Left colon (tissue), 2 donors: ENCODE measurements around the gene SCP2D1. TPM values are rescaled to one million over a fixed set of nuclear protein-coding genes. Genes with fewer than 3 reads are reported as not detected.

Experiments
- ATAC-seq: fragments of 200-7000 bp; cut with Tn5 transposase; one replicate; pipeline ENCODE4 v1.9.1; 2020; ENCODE audit warnings: mild to moderate bottlenecking, moderate library complexity
- DNase-seq, 2 donors: peaks; one replicate each; pipeline ENCODE4 v3.0.0-alpha.2; 2020
- intact Hi-C, 2 donors: fragments of 100-400 bp; cut with DNase I in 1 of 2; cut with micrococcal nuclease in 1 of 2; formaldehyde crosslinking; loops; one replicate each; pipeline versions ENCODE4 v1.11.2 to v1.14.0; 2022; cut with DNase I, micrococcal nuclease
- total RNA-seq, 2 donors: library from RNA; stranded (reverse); fragmentation: NEBNext Ultra II Directional; extraction: Animal tissue kit (Norgen Biotek cat#: 25700); gene quantifications; one replicate each; pipeline ENCODE4 v1.2.1, GENCODE V29; 2021
- donor health status: DM: no; HTN: no; CAD: no.
- donor health status: DM: yes; HTN: yes; CAD: no.

The SCP2D1 gene
- total RNA-seq, 2 donors from 2014 or later: not detected

DNA sequence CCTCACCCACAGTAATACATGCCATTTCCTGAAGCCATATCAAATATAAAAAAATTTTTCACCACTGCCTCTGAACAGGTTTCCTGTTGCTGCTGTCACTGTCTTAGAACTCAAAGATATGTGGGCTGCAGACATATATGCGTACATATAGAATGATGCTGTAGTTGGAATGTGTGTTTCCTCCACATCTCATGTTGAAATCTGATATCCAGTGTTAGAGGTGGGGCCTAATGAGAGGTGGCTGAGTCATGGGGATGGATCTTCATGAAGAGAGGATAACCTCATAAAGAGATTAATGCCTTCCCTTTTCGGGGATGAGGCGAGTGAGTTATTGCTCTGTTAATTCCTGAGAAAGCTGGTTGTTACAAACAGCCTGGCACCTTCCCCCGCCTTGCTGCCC, 7.7 kb upstream of the SCP2D1 start:
- ATAC-seq (no peak), DNase-seq (no peak)
- intact Hi-C loops: no loop called here

DNA sequence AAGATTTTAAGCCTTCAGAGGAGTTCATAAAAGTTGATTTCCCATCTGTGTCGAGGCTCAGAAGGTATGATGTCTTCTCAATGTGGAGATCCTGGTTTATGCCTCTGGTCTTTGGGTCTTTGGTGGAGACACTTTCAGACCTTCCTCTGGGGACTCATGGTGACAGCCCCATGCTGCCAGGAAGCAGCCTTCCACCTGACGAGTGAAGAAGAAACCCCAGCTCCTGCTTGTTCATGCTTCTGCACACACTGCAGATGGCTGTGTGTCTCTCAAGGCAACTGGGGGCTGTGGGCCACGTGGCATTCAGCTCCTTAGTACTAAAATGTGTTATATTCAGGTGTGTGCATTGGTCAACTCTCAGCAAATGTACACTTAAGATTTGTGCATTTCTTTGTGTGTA, 4.9 kb upstream of the SCP2D1 start:
- ATAC-seq (no peak), DNase-seq (no peak)
- intact Hi-C loops: no loop called here

DNA sequence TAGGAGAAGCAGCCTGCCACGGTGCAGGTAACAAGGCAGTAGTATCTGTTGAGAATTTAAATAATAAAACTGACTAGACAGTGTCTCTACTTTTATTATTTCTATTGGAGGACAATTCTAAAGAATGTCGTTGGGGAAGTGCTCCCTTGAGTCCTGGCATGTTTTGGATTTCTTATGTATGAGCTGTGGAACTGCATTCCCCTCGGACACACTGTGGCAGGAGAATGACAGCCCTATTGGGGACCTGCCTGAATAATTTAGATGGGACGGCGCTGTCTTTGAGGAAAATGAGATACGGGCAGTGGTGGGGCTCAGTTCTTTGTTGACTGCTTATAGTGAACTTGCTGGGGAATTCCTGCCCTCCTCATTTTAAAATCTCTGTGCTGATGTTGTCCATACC, 2.4 kb upstream of the SCP2D1 start:
- ATAC-seq (no peak), DNase-seq (no peak)
- intact Hi-C loops: no loop called here

DNA sequence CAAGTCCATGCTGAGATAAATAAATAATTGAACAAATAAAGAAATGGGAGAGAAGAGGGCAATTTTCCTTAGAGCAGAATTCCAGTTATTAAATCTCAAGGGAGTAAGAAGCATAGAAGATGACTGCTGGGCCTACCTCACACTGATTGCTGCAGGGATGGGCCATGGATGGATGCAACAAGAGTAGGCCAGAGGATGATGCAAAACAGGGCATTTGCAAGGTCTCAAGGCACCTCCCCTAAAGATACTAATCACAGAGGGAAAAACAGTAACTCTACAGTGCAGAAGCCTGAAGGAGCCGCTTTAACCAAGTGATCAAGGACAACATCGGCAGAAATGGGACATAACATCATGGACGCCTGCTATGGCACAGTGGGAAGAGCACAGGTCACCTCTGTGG, 1.7 kb upstream of the SCP2D1 start:
- no peak for DNase-seq
- intact Hi-C loops: no loop called here
- ATAC-seq: no peak

DNA sequence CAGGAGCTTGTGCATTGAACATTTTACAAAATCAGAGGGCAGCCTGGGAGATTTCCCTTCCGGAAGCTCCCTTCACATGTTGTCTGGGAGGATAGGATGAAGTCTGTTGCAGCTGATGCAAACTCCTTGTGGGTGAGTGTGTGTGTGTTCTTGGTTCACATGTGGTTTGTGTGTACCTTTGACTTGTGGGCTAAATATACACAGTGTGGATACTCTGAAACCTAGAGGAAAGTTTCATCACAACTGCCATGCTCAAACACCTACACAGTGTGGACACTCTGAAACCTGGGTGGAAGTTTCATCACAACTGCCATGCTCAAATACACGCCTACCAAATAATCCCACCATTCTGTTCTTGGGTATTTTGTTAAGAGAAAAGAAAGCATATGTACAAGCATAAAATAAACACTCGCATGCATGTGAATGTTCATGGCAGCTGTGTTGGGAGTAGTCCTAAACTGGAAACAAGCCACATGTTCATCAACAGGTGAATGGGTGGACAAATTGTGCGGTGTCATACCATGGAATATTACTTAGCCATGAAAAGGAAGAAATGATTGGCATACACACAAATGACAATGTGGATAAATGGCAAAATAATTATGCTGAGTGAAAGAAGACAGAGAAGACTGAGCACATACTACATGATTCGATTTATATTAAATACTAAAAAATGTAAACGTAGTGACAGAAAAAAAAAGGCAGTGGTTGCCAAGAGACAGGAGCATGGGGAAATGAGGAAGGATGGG, 1.8 kb downstream of the SCP2D1 start:
- DNase-seq (no peak), ATAC-seq (no peak)
- intact Hi-C loops: no loop called here

DNA sequence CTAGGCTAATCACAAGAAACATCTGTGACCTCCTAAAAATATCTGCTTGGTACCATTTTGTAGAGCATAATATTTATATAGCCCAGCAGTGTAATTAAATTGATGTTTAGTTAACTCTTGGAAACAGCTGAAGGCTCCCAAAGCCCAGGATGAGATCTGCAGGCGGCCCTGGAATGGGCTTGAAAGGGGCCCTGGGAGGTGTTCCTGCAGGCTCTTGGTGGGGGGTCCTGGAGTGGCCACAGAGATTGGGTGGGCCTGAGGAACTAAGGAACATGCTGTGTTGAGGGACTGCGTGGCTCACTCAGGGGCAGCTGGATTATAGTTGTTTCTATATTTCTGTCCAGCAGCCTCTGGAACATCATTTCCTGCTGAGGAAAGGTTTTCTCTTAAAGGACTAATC, 9.2 kb downstream of the SCP2D1 start:
- no peak for ATAC-seq
- DNase-seq: no peak
- intact Hi-C loops: no loop called here

DNA sequence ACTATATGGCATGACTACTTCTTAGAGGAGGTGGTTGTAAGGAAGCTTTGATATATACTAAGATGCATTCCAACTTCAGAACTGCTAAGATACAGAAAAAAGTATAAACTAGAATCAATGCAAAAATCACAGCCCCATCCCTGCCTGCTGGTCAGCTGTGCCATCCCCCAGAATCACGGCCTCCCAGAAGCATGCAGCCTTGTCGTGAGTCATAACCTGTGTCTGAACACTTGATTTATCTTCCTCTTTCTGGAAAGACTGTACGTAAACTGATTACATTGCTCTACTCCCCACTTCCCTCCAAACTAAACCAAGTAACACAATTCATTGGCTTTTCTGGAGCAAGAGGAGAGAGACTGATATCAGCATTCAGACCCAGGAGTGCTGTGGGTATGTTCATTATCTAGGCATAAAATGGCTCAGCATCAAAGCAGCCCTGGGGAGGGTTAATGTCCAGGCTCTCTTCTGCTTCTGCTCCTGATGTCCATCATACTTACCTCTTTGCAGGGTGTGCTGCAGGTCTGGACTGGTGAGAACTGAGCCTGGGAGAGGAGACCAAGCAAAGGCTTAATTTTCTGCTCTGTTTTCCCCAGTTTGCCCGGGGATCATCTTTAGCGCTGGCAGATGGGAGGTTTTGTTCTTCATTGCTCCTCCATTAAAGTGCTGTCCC, 18.4 kb downstream of the SCP2D1 start:
- no peak for ATAC-seq
- intact Hi-C loops: no loop called here
- DNase-seq: no peak

DNA sequence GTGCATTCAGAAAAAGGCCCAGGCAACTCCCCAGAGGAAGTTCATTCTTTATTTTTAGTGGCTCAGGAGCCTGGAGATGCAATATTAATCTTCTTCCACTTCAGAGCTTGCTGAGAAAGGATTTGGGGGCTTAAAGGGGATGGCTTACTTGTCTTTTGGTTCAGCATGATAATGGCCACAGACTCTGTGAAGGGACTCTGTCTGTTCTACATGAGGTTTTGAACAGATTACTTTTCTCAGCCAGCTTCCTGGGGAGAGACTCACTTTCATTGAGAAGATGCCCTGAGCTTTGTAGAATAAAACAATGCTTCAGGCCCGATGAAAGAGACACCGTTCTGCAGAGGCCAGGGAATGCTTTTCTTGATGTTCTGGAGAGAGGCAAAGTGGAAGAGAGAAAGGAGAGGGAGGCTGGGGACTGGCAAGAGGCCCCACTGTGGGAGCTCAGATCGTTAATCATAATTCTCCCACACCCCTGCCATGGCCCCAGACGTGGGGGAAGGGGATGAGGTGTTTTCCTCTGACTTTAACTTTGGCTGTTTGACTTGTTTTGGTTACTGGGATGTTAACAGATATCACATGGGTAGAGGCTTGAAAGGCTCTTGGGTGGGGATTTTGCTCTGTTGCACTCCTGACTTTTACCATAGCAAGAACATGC, 19.1 kb downstream of the SCP2D1 start:
- ATAC-seq (no peak), DNase-seq (no peak)

DNA sequence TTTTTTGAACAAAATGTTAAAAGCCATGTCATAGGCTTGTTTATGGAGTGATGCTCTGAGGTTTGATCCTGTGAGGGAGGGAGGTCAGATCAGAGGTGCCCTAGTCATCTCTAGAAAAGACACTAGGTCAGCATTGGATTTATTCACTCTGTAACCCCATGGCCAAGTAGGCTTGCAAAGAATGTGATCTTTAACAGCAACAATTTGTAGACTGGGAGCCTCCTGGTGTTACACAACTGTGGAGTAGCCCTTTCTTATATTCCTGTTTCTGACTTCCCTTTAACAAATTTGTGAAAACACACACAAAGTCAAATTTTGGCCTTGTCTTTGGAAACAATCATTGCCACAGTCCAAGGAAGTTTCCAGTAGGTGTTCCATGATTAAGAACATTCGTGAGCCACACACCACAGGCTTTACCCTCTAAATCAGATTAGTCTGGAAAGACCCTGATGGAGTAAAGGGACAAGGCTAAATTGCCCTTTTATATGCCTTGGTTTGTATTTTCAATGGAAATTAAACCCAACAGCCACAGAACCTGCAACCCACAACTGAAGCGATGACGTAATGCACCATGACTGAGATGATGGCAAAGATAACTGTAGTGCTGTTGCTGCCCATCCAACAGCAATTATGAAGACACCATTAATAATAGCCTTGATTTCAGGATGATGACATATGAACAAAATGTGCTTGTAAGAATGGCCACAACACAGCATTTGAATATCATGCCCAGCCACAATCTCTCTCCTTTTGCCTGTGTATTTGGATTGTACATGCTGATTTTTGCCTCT, 22.1 kb downstream of the SCP2D1 start:
- ATAC-seq (no peak), DNase-seq (no peak)
- intact Hi-C loops: no loop called here

More for the DNA sequence above, 19.1 kb downstream of the SCP2D1 start:
- intact Hi-C loops: no loop called here

DNA sequence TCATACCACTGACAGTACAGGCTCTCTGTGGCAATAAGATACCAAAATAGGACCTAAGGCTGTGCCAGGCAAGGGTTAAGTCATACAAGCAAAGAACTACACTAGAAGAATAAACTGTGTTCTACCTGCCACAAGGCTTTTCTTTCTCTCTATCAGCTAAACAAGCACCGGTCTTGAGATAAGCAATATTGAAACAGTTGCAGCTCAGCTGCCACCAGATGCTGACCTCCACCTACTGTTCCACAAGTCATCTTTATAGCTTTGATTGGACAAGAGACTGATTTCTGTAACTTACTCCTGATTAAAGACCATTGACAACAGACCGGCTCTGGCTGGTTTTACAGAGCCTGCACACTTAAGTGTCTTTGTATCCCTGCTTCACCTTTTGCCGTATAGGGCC, 24.1 kb downstream of the SCP2D1 start:
- DNase-seq (no peak), ATAC-seq (peak; percentile 37)
- intact Hi-C loops: no loop called here

DNA sequence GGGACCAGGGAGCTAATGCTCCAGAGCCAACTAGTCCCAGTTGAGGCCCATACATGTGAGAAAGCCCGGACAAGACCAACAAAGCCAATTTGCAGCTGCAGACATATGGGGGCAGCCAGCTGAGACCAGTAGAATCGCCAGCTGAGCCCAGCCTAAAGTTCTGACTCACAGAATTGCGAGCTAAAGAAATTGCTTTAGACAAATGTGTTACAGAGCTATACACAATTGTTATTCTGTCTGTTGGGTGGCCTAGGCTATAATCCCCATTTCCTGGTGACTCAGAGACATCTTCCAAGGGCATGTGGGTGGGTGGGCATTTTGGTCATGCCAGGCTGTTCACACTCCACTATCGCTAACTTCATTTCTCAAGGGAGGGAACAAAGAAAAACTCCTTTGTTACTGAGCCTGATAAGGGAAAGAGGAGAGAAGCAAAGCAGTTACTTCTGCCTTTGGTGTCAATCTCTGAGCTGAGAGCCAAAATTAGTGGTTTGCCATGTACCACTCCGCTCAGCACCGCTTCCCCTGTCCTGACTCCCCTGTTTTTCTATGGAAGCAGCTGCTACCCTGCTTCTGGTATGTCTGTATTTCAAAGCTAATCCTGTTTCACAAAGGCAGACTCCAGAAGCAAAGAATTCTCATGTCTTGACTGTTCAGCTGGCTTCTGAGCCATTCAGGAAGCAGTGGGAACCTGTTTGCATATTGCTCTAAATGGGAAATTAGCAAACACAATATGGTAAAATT, 26.1 kb downstream of the SCP2D1 start:
- ATAC-seq (no peak), DNase-seq (no peak)
- intact Hi-C loops: no loop called here

DNA sequence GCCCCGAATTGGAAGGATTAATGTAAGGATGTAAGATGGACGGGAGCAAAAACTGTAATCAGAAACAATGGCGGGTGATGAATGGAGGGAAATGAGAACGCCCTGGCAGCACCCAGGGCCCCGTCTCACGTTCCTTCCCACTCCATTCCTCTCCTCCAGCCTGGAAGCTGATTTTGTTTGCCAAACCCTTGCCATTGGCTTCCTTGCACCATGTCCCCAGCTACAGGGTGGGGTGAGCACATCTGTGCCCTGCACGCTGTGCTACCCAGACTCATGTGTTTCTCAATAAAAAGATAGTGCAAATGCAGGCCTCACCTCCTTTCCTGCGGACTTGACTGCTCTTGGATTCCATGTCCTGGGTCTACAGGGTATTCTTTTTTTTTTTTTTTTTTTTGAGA, 26.7 kb downstream of the SCP2D1 start:
- no peak for DNase-seq
- intact Hi-C loops: no loop called here
- ATAC-seq: no peak

DNA sequence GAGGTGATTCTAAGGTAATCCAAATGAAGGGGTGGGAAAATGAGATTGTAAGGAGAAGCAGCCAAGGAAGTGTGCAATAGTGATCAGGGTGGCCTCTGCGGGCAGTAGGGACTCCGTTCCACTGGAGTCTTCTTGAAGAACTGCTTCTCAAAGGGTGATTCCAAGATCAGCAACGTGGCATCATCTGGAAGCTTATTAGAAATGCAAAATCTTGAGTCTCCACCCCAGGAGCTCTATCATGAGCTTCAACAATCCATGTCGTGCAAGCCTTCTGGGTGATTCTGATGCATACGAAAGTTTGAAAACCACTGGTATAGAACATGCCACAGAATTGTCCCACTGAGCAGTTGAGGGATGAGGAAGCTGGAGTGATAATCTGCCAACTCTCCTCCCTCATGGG, 31.4 kb downstream of the SCP2D1 start:
- ATAC-seq: no peak
- intact Hi-C loops: no loop called here
- no peak for DNase-seq

DNA sequence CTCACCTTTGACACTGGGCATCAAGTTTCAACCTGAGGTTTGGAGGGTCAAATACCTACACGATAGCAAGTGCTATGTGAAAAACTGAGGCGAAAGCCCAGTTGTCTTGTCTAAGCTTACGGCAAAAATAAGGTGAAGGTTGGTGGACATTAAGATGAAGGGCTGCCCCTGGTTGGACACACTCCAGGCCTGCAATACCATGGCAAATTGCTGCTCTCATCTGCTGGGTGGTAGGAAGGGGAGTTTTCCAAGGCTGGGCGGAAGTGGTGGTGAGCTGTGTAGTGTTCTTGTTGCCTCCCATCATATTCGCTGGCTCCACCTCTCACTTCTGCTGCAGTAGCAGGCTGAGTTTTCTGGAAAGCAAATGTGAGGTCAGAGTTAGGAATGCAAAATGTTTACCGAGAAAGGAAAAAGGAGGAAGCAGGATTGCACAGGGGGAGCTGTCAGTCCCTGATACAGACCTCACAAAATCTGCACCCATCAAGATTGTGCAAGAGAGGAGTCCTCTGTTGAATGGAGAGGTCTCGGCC, 33.7 kb downstream of the SCP2D1 start:
- no peak for ATAC-seq
- intact Hi-C loops: no loop called here
- DNase-seq: no peak

DNA sequence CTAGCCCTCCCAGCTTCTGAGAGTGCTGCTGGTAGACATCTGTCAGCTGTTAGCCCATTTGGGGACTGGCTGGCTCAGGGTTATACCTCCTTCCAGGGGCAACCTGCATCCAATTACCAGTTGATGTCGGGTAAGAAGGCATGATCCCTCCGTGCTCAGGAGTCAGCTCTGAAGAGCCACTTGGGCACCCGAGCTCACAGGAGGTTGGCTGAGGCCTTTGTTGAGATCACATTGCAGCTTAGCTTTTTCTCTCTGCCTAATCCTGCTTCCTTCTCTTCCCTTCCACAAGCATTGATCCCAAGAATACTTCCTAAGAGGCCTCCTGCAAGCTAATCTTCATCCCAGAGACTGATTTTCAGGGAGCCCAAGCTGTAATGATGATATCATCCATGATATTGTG, 35.5 kb downstream of the SCP2D1 start:
- ATAC-seq: no peak
- intact Hi-C loops: no loop called here
- no peak for DNase-seq

DNA sequence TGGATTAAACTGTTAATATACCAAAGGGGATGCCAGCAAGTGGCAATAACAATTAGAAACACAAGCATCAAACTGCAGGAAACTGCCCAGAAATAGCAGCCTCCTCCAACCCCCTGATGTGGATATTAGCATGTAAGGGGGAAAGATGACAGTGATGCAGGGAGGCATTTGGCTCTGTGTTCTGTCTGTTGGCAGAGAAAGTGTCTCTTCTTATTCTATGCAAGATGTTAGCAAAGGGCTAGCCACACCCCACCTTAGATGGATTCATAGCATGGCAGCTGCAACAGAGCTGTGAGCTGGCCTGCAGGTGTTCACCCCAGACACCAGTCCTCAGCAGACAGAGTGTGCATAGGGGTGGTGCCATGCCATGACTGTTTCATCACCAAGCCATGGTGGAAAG, 38.0 kb downstream of the SCP2D1 start:
- DNase-seq: no peak
- intact Hi-C loops: no loop called here
- no peak for ATAC-seq

DNA sequence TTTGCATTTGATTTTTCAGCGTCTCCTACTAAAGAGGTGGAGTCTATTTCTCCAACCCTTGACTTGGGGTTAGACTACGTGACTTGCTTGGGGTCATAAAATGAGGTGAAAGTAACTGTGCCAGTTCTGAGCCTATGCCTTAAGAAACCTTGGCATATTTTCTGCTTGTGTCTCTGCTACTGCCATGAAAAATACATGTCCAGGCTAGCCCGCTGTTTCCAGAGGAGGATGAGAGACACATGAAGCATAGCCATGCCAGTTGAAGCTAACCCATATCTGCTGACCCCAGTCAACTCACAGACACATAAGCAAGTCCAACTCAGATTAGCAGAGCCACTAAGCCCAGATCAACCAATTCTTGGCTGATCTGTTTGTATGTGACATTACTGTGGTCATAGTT, 38.7 kb downstream of the SCP2D1 start:
- intact Hi-C loops: no loop called here
- ATAC-seq: no peak
- no peak for DNase-seq

DNA sequence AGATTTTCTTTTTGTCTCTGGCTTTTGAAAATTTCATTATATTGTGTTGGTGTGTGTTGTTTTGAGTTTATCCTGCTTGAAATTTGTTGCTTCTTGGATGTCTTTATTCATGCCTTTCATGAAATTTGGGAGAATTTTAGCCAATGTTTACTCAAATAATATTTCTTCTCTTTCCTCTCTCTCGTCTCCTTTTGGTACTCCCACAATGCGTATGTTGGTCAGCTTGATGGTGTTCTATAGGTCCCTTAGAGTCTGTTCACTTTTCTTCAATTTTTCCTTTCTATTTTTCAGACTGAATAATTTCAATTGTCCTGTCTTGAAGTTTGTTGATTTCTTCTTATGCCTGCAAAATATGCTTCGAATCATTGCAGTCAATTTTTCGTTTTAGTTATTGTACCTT, 39.6 kb downstream of the SCP2D1 start:
- ATAC-seq: no peak
- intact Hi-C loops: no loop called here

More for the DNA sequence above, 39.6 kb downstream of the SCP2D1 start:
- no peak for DNase-seq
